Breast epithelium (tissue), 3 donors: Measurements from ENCODE around the gene IL11RA.

Experiments
- CTCF ChIP-seq, 3 donors: fragments of 450-650 bp; IDR thresholded peaks; one replicate each; pipeline ENCODE4 v1.5.1; 2016 to 2017; ENCODE audit warnings: antibody characterized with exemption in 3 of 3, mild to moderate bottlenecking in 3 of 3, moderate library complexity in 3 of 3
- POLR2A ChIP-seq: fragments of 450-650 bp; IDR thresholded peaks from one replicate; pipeline ENCODE4 v1.6.1; 2016; ENCODE audit warnings: antibody characterized with exemption, mild to moderate bottlenecking, moderate library complexity

- no peak for TF ChIP-seq POLR2A
- TF ChIP-seq CTCF (IDR thresholded peaks at IDR 0.05): no peak
These were observed 33.6 kb downstream of the IL11RA start for GRCh38 chr9:34685591-34685990.
